ENCODE measurements around the gene PLAC8L1. TPM values are rescaled to one million over a fixed set of nuclear protein-coding genes. Genes with fewer than 3 reads are reported as not detected.

Gene PLAC8L1
- total and polyA plus RNA-seq, 2 of the 8 experiments (the other 6 are each of a cell fraction or from before 2014, with no cell fraction given): 0.42 TPM; not detected in 1

- CTCF ChIA-PET (ENCODE audit: partially characterized antibody): interaction anchor here (1.1 kb wide), 1 partner anchor 9 kb away, joined by 3 read pairs; no protein-coding TSS in a partner anchor
- no peak for DNase-seq (ENCODE audit: low read depth in 1 of 2, low spot score in 2 of 2)
- Histone ChIP-seq H4K8ac (ENCODE audit: extremely low read depth, insufficient read depth, low read length) (no peak overlapping the region), H3K18ac (ENCODE audit: extremely low read depth, low read length) (no peak overlapping the region), H3K79me1 (ENCODE audit: low read depth, low read length) (no peaks in the 10 kb centered on the region), H3K14ac (ENCODE audit: insufficient read length) (no peak overlapping the region), H3K4me3 (ENCODE audit: extremely low read depth in 1 of 4, insufficient read depth in 2 of 4, low read depth in 3 of 4, low read length in 4 of 4) (no peak overlapping the region), H3K27ac (ENCODE audit: low read depth, low read length) (no peak overlapping the region), H4K20me1 (replicated peaks in 1 of 2; ENCODE audit: control insufficient read depth in 1 of 2, insufficient read depth in 2 of 2, low read length in 2 of 2) (peaks cover 0 to 2% of the 10 kb centered on the region in 2 experiments), H2BK15ac (ENCODE audit: low read length) (no peak overlapping the region), H2BK120ac (replicated peaks; ENCODE audit: low read depth, low read length) (no peak overlapping the region), H4K91ac (replicated peaks; ENCODE audit: insufficient read length, low read length) (no peak overlapping the region), H2BK12ac (ENCODE audit: low read depth, low read length) (no peak overlapping the region), H3K9ac (replicated peaks in 1 of 4; ENCODE audit: extremely low read depth in 1 of 4, low read depth in 3 of 4, low read length in 3 of 4) (no peak overlapping the region), H3K56ac (replicated peaks; ENCODE audit: insufficient read length, low read depth, low read length) (no peak overlapping the region), H3K9me3 (ENCODE audit: insufficient read depth in 2 of 2, low read depth in 1 of 2, low read length in 1 of 2) (no peaks in the 10 kb centered on the region), H2BK20ac (ENCODE audit: low read length) (no peak overlapping the region), H3K23ac (ENCODE audit: insufficient read length) (no peak overlapping the region), H3K23me2 (ENCODE audit: low read depth, low read length) (no peaks in the 10 kb centered on the region), H2AFZ (ENCODE audit: low read length) (no peak overlapping the region), H2BK5ac (ENCODE audit: low read depth, low read length) (no peak overlapping the region), H3K4ac (replicated peaks; ENCODE audit: insufficient read length, low read depth, low read length) (no peak overlapping the region), H4K5ac (ENCODE audit: insufficient read length, low read depth, low read length) (no peak overlapping the region), H2AK5ac (ENCODE audit: low read depth, low read length) (no peak overlapping the region), H3K79me2 (ENCODE audit: control insufficient read depth in 1 of 2, insufficient read depth in 2 of 2, low read length in 2 of 2) (no peaks in the 10 kb centered on the region), H3K36me3 (ENCODE audit: control insufficient read depth in 2 of 4, insufficient read depth in 4 of 4, low read length in 3 of 4) (peaks cover 34 to 97% (median 65%) of the 10 kb centered on the region in 4 experiments), H3K27me3 (replicated peaks in 1 of 4; ENCODE audit: control insufficient read depth in 3 of 4, extremely low read depth in 1 of 4, insufficient read depth in 3 of 4, low read length in 3 of 4) (no peaks in the 10 kb centered on the region), H3K4me1 (replicated peaks in 1 of 4; ENCODE audit: control insufficient read depth in 3 of 4, insufficient read depth in 4 of 4, low read length in 3 of 4) (no peaks in the 10 kb centered on the region), H3K4me2 (ENCODE audit: insufficient read depth in 1 of 2, low read depth in 2 of 2, low read length in 2 of 2) (no peak overlapping the region)
- no peak for FAIRE-seq
- TF ChIP-seq MAX (IDR thresholded peaks at IDR 0.05) (no peak), RXRA (IDR thresholded peaks at IDR 0.05; ENCODE audit: insufficient read depth, low read depth, low read length) (no peak), CHD1 (IDR thresholded peaks at IDR 0.05; ENCODE audit: low read depth, low read length) (no peak), TAF1 (IDR thresholded peaks at IDR 0.05; ENCODE audit: low read depth, low read length) (no peak), CHD2 (IDR thresholded peaks at IDR 0.05; ENCODE audit: low read length) (no peak), EGR1 (IDR thresholded peaks at IDR 0.05; ENCODE audit: borderline replicate concordance, low read depth, low read length) (no peak), TBP (IDR thresholded peaks at IDR 0.05; ENCODE audit: low read depth, low read length) (no peak), USF2 (IDR thresholded peaks at IDR 0.05; ENCODE audit: low read length) (no peak), CEBPB (IDR thresholded peaks at IDR 0.05; ENCODE audit: low read depth, low read length) (no peak), FOSL1 (IDR thresholded peaks at IDR 0.05; ENCODE audit: insufficient read depth, low read depth, low read length) (no peak), YY1 (IDR thresholded peaks at IDR 0.05; ENCODE audit: low read depth, low read length) (no peak), JUND (IDR thresholded peaks at IDR 0.05; ENCODE audit: low read length) (no peak)
- POLR2A ChIA-PET (ENCODE audit: partially characterized antibody): interaction anchor here (0.7 to 2.2 kb wide), 6 partner anchors 9 to 39 kb away, joined by 3 to 6 read pairs (median 4); no protein-coding TSS in a partner anchor
These were observed 20.7 kb upstream of the PLAC8L1 start for GRCh38 chr5:146126068-146126467.

Data from H1 (cell line).